HG03575 (cell line): ENCODE measurements around the gene CTBP2.

Source experiments
- ATAC-seq: cut with Tn5 transposase; IDR thresholded peaks from one replicate; pipeline ENCODE4 v1.9.1; 2021; ENCODE audit not compliant: unreplicated experiment, insufficient number of reproducible peaks, low FRiP score; ENCODE audit errors: extremely low read depth

The CTBP2 gene

GRCh38 chr10:125039354-125039769 is 121.0 kb downstream of the CTBP2 start:
- no peak for ATAC-seq

- ATAC-seq: no peak
These were observed 121.7 kb downstream of the CTBP2 start for GRCh38 chr10:125038637-125039036.

DNA sequence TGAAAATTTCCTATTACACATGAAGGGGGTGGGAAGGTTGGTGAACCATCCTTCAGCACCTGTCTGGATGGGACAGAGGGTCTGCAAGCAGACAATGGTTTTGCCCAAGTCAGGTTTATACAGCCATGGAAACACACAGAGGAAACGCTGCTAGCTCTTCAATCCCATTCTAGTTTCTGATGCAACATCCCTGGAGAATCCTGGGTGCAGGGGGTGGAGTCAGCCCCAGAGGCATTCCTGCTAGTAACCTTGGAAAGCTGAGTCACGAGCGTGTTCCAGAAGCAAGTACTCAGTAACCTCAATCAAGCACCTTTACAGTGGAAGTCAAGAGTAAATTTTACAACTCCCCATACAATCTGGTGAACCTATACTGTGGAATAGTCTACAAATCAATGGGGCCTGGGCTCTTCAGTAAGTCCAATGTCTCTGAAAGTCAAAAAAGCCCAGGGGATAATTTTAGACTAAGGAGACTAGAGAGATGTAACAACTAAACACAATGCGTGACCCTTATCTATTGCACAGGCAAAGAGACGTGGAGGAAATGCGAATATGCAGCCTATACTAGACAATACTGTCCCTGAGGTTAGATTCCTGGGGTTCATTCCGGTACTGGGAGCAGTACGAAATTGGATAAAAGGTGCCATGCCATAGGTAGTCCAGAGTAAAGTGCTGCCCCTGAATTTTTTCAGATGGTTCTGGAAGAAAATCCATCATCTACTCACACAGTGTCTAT is 123.1 kb downstream of the CTBP2 start:
- ATAC-seq: no peak

DNA sequence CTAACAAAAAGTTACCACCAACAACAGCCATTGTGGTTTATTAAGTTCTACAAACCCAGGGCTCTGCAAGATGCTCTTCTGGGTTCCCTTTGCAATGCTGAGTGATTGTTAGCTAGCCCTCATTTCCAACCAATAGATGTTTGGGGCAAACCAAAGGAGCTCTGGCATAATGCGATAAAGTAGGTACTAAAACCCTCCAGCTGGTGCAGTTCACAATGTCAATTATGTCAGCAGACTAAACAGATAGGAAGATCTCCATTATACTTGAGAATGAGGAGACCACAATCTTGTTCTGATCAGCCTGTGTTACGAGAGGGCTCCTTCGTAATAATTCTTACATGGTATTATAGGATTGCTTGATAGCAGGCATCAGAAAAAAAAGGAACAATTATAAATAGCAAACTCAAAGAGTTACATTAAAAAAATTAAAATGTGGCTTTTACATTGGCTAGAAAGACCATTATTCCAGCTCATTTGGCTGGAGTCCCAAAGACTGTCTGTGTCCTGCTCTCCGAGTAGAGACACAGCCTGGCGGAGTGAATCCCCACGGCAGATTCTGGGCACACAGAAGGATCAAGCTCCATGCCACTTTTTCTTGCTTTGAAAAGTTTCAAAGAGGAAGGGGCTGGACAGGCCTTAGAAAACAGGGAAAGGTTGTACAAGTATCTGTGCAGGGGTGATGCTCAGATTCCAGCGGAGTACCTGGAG is 124.6 kb downstream of the CTBP2 start:
- ATAC-seq: no peak

DNA sequence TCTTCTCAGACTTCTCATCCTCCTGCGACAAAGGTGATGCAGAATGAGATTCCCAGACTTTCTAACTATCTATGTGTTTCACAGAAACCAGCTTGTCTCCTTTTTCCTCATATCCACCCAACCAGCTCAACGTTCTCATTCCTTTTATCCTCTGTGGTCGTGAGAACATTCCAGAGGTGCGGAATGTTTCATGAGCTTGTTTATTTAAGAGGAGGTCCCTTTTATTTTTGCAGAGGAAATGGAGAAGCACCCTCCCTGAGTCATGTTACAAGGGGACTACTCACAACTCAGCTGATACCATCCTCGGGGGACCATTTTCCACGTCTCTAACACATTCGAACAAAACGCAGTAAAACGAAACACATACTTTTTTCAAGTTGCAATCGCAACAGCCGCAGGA is 125.2 kb downstream of the CTBP2 start:
- ATAC-seq: no peak

GRCh38 chr10:125034675-125035074 is 125.7 kb downstream of the CTBP2 start:
- ATAC-seq: no peak

GRCh38 chr10:125033146-125033924 is 127.0 kb downstream of the CTBP2 start:
- ATAC-seq: no peak

GRCh38 chr10:125032474-125033020 is 127.8 kb downstream of the CTBP2 start:
- no peak for ATAC-seq

GRCh38 chr10:125030567-125031197 is 129.7 kb downstream of the CTBP2 start:
- ATAC-seq: no peak

DNA sequence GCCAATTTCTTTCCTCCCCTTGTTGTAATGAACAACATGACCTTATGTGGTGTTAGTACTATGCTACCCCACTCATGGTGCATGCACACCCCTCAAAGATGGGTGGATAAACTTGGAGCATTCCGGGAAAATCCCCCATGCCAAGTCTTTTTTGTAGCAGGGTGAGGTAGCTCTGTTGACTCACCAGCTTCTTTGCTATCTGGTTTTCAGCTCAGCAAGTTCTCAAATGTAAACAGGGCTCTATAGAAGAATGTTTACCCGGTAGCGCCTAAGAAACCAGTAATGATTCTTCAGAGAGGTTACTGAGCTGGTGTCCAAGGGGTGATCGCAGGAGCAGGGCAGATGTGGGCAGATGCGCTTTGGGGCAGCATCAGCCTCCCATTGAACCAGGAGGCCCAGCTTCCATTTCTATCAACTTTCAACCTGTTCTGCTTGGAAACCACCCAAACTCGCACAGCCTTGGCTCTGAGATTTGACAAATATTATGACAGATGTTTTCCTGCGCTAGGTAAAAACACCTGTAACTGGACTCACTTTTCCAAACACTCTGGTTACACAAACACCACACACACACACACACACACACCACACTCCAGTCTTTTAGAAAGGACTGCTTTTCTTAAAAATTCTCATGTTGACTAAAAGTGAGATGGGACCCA is 130.7 kb downstream of the CTBP2 start:
- ATAC-seq: no peak

DNA sequence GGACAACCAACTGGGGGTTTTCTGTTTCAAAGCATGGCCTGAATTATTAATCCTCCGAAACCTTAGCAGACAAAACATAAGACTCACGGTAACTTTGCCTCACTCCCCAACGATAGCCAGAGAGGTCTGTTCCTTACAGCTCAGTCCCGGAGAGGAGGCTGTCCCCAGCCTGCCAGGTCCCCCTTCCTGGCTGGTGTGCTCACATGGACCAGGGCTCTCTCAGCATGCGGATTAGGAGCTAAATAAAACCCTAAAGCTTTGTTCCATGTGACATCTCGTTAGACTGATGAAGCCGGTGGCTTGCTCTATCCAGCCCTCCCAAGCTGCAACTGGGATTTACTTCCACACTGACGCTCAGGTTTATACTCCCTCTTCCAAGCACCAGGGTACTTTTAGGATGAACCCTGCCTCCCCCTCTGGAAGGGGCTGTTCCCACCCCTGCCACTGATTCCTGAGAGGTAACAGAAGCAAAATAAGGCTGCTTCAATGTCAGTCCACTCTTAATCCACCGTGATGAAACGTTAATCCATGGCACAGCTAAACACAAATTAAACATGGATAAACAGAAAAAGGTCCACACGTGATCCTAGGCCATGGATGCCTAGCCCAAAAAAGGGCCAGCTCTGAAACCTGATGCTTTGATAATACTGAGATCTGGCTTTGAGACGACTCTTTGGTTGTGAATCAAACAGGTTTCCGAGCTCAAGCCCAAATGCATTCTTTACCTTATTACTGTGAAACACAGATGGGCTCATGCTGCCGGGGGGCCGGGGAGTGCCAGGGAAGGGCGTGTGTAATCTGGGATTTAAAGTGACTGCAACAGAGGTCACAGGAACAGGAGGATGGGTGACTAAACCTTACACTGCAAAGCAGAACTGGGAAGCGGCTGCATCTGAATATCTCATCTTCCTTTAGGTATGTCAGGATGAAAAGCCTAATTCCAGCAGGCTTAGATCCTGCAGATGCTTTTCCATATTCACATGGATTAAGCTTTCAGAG is 132.2 kb downstream of the CTBP2 start:
- no peak for ATAC-seq

DNA sequence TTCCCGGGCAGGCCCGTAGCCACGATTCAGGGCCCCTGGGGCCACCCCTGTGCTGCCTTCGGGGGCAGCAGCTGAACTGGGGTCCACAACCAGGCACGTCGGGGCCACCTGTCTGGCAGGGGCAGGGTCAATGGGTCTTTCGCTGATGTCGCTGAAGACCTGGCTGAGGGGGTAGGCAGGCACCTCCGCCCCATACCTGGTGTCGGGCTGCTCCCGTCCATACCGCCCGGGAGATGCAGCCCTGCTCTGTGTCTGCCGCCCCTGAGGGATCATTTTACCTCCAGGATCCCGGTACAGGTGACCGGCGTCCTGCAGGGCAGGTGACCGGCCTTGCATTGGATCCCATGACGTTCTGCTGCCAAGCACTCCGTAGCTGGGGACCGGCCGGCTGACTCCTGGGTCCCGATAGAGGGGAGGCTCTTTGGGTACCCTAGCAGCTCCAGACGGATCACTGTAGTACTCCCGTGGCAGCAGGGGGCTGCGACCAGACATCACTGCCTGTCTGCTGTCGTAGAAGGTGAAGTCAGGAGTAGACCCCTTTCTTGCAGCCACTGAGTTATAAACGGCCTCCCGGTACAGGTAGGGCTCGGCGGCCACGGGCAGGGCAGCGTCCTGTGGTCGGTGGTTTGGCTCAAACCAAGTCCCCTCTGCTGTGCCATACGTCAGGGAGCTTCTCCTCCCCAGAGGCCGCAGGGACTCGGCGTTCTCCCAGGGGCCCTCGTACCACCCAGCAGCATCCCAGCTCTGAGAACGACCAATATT is 133.2 kb downstream of the CTBP2 start:
- ATAC-seq: no peak

DNA sequence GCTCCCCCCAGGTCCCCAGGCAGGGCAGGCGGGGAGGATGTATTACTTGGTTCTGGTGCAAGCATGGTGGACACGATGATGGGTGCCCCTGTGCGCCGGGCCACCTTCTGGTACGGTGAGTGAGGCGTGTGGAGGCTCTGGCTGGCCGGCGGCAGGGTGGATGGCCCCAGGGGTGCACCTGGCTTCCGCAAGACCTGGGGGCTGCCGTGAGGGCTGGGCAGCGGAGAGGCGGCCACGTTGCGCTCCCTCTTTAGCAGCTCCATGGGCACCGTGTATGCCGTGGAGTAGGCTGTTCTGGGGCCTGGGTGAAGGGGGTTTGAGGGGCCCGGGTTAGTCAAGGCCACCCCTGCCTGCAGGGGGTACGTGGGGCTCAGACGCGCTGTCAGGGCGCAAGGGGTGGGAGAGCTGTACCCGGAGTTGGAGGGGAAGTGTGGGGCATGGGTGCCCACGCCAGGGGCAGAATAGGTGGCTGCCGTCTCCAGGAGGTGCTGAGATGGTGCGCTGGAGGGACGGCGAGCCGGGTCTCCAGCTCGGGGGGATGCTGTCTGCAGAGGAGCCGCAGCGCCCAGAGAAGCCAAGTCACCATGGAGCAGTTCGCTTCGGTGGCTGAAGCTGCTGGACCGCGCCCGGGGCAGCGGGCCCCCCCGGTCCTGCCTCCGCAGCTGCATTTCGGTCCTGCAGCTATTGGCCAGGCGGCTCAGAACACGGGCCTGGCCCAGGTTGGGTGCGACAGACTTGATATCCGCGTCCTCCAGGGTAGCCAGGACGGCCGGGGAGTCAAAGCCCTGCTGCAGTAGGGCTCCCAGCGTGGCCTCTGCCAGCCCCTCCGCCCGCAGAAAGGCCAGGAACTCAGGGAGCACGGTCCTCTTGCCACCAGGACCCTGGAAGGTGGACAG is 134.1 kb downstream of the CTBP2 start:
- ATAC-seq: no peak

- ATAC-seq: no peak
These were observed 135.0 kb downstream of the CTBP2 start for GRCh38 chr10:125025341-125025740.

- ATAC-seq: no peak
These were observed 135.7 kb downstream of the CTBP2 start for GRCh38 chr10:125024497-125025234.
